Type B pancreatic cell (in vitro differentiated cells): ENCODE results near the gene TTC23. TPM values are rescaled to one million over a fixed set of nuclear protein-coding genes. Genes with fewer than 3 reads are reported as not detected.

Experiments
- DNase-seq: peaks from one replicate; pipeline ENCODE4 v3.0.0; 2021; ENCODE audit warnings: mixed read lengths; ENCODE audit not compliant: unreplicated experiment; ENCODE audit errors: extremely low spot score
- H3K27ac Mint-ChIP-seq: 2 replicates; pipeline ENCODE4 v1.8.0; 2021; ENCODE audit warnings: mild to moderate bottlenecking, mixed read lengths
- H3K27me3 Mint-ChIP-seq: 2 replicates; pipeline ENCODE4 v1.8.0; 2021; ENCODE audit warnings: mixed read lengths
- H3K36me3 Mint-ChIP-seq: 2 replicates; pipeline ENCODE4 v1.8.0; 2021; ENCODE audit warnings: mixed read lengths
- H3K4me1 Mint-ChIP-seq: one replicate; pipeline ENCODE4 v1.8.0; 2021; ENCODE audit warnings: mixed read lengths; ENCODE audit not compliant: unreplicated experiment
- H3K4me3 Mint-ChIP-seq: 2 replicates; pipeline ENCODE4 v1.8.0; 2021; ENCODE audit warnings: mild to moderate bottlenecking, mixed read lengths
- H3K9me3 Mint-ChIP-seq: 2 replicates; pipeline ENCODE4 v1.8.0; 2021; ENCODE audit warnings: mixed read lengths
- total RNA-seq: library from RNA; stranded (reverse); gene quantifications from 2 replicates; pipeline ENCODE4 v1.2.1, GENCODE V29; 2021; ENCODE audit warnings: low replicate concordance
- TF ChIP-seq, protein P1 (sequence below): fragments of 200-600 bp; sonication (generic); conservative IDR thresholded peaks from 2 replicates; pipeline ENCODE4 v1.5.0; 2021; ENCODE audit warnings: antibody characterized with exemption, mild to moderate bottlenecking

Gene TTC23
- total RNA-seq, 1 donor from 2014 or later: 26.4 TPM

DNA sequence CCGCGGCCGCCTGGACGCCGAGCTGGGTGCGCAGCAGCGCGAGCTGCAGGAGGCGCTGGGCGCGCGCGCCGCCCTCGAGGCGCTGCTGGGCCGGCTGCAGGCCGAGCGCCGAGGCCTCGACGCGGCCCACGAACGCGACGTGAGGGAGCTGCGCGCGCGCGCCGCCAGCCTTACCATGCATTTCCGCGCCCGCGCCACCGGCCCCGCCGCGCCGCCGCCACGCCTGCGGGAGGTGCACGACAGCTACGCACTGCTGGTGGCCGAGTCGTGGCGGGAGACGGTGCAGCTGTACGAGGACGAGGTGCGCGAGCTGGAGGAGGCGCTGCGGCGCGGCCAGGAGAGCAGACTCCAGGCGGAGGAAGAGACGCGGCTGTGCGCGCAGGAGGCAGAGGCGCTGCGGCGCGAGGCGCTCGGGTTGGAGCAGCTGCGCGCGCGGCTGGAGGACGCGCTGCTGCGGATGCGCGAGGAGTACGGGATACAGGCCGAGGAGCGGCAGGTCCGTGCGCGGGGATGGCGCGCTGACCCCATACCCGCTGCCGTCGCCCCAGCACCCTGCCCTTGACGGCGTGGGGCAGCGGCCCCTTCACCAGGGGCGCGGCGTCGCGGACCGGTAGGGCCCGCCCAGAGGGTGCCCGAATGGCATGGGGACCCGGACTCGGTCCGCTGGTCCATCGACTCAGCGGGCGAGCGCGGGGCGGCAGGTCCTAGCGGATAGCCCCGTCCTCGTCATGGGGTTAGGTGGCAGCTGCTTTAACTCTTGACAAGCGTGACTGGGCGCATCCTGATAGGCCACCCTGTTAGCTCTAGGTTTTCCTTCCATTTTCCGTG lies 143.7 kb downstream of the TTC23 start:
- H3K27ac Mint-ChIP-seq: no peak overlapping the region
- peaks cover 12% of the 10 kb centered on the region for H3K4me1 Mint-ChIP-seq
- H3K9me3 Mint-ChIP-seq: no peaks in the 10 kb centered on the region
- peaks cover 62% of the 10 kb centered on the region for H3K27me3 Mint-ChIP-seq
- peak overlapping the region; percentile 73 for H3K4me3 Mint-ChIP-seq
- TF ChIP-seq, protein P1, sequence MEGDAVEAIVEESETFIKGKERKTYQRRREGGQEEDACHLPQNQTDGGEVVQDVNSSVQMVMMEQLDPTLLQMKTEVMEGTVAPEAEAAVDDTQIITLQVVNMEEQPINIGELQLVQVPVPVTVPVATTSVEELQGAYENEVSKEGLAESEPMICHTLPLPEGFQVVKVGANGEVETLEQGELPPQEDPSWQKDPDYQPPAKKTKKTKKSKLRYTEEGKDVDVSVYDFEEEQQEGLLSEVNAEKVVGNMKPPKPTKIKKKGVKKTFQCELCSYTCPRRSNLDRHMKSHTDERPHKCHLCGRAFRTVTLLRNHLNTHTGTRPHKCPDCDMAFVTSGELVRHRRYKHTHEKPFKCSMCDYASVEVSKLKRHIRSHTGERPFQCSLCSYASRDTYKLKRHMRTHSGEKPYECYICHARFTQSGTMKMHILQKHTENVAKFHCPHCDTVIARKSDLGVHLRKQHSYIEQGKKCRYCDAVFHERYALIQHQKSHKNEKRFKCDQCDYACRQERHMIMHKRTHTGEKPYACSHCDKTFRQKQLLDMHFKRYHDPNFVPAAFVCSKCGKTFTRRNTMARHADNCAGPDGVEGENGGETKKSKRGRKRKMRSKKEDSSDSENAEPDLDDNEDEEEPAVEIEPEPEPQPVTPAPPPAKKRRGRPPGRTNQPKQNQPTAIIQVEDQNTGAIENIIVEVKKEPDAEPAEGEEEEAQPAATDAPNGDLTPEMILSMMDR: no peak
- DNase-seq: peak; percentile 73
- H3K36me3 Mint-ChIP-seq: no peaks in the 10 kb centered on the region

DNA sequence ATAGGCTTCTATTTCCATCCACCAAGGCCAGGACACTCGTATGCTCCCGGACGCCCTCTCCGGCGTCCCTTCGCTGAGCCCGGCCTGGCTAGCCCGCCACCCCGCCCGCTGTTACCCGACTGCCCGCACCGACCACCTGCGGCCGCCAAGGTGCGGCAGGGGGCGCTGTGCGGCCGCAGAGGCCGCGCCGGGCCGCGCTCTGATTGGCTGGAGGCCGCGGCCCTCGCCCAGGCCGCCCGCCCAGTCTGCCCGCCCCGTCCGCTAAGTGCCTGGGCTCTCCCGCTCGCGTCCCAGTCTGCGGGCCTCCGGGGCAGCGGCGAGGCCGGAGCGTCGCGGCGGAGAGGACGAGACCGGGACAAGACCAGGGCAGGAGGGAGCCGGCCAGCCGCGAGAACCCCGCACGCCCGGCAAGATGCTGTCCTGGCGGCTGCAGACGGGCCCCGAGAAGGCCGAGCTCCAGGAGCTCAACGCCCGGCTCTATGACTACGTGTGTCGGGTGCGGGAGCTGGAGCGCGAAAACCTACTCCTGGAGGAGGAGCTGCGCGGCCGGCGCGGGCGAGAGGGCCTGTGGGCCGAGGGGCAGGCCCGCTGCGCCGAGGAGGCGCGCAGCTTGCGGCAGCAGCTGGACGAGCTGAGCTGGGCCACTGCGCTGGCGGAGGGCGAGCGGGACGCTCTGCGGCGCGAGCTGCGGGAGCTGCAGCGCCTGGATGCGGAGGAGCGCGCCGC lies 144.4 kb downstream of the TTC23 start, which contains the start of gene SYNM:
SYNM (plus strand) TSS at position 293 of the 726 bp plus-strand sequence; CDS start at position 413, 120 bp downstream.
- TF ChIP-seq, protein P1: peak; percentile 93
- no peaks in the 10 kb centered on the region for H3K36me3 Mint-ChIP-seq
- peaks cover 62% of the 10 kb centered on the region for H3K27me3 Mint-ChIP-seq
- peaks cover 8% of the 10 kb centered on the region for H3K4me1 Mint-ChIP-seq
- peak within 1 kb of the TSS; percentile 81 for H3K4me3 Mint-ChIP-seq
- H3K9me3 Mint-ChIP-seq: no peaks in the 10 kb centered on the region
- no peak within 1 kb of the TSS for H3K27ac Mint-ChIP-seq
- peak; percentile 84 for DNase-seq

DNA sequence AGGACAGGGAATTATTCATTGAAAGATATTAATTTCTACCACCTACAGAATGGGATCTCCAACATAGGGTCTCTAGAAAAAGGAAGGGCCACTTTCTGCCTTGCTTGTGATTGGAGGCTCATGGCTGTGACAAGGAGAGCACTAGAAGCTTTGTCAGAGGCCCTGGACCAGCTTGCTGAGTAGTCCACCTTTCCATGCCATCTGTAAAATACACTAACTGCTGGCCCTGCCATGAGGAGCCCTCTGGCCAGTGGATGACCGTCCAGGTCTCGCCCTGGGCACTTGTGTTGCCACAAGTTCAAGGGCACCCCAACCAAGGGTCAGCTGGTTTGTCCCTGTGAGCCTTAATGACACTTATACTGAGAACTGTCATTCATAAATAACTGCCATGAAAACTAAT lies 146.1 kb downstream of the TTC23 start:
- no peak overlapping the region for H3K27ac Mint-ChIP-seq
- peaks cover 62% of the 10 kb centered on the region for H3K27me3 Mint-ChIP-seq
- H3K4me1 Mint-ChIP-seq: peaks cover 6% of the 10 kb centered on the region

DNA sequence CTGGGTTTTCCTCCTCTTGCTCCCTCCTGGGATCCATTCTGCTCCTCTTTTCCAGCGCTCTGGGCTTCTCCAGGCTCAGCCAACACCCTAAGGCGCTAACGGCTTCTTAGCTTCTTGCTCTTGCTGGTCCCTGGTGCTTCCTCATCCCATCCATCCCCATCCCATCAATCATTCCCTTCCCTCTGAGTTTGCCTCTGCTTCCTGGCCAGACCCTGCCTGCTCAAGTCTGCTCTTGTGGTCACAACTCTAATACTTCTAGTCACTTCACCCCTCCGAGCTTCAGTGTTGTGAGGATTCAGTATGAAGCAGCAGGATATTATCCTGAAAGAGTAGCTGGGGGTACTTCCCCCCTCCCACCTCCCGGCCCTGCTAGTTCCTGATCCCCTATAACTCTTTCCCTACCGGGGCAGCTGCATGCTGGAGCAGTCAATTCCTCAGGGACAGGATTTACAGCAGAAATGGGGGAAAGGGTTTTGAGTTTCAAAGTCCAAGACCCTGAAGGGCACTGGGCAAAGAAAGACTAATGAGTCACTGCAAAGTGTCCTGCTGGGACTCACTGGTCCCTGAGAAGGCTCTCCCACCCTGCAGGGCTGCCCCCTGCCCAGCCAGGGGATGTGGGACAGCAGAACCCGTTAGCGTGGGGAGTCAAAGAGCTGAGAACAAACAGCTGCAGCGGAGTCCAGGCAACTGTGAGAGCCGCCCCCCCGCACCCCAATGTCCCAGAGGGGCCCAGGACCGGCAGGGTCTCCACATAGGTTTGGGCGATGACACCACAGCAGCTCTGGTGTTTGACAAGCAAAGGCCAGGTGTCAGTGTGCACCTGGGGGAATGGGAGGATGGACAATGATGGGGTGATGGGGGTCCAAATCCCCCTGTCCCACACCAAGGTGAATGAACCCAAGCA lies 146.8 kb downstream of the TTC23 start:
- TF ChIP-seq, protein P1: no peak
- no peaks in the 10 kb centered on the region for H3K36me3 Mint-ChIP-seq
- H3K4me3 Mint-ChIP-seq: no peak overlapping the region
- no peak overlapping the region for H3K27ac Mint-ChIP-seq
- peaks cover 63% of the 10 kb centered on the region for H3K27me3 Mint-ChIP-seq
- DNase-seq: peak; percentile 63
- peaks cover 6% of the 10 kb centered on the region for H3K4me1 Mint-ChIP-seq
- no peaks in the 10 kb centered on the region for H3K9me3 Mint-ChIP-seq

More for the DNA sequence above, 146.1 kb downstream of the TTC23 start:
- TF ChIP-seq, protein P1: no peak
- Mint-ChIP-seq H3K36me3 (no peaks in the 10 kb centered on the region), H3K4me3 (peak overlapping the region; percentile 16), H3K9me3 (no peaks in the 10 kb centered on the region)
- no peak for DNase-seq

DNA sequence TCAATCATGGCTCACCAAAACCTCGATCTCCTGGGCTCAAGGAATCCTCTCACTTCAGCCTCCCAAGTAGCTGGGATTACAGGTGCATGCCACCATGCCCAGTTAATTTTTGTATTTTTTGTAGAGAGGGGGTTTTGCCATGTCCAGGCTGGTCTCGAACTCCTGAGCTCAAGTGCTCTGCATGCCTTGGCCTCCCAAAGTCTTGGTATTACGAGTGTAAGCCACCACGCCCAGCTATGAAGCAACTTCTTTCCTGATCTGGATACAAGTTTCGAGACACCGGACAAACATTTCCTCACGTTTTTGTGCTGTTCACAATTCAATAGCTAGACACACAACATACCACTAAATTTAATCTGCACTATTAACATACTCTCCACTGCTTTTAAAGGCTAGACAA lies 147.9 kb downstream of the TTC23 start:
- H3K27me3 Mint-ChIP-seq: peaks cover 62% of the 10 kb centered on the region
- no peak overlapping the region for H3K4me3 Mint-ChIP-seq
- no peaks in the 10 kb centered on the region for H3K9me3 Mint-ChIP-seq
- TF ChIP-seq, protein P1: no peak
- H3K4me1 Mint-ChIP-seq: peaks cover 3% of the 10 kb centered on the region
- no peaks in the 10 kb centered on the region for H3K36me3 Mint-ChIP-seq
- no peak overlapping the region for H3K27ac Mint-ChIP-seq
- no peak for DNase-seq
